HepG2 (cell line): ENCODE results near the gene SCFD1. TPM values are rescaled to one million over a fixed set of nuclear protein-coding genes. Genes with fewer than 3 reads are reported as not detected.

ENCODE experiments used
- ARID4A ChIP-seq: sonication (generic); formaldehyde crosslinking; IDR thresholded peaks from 2 replicates; pipeline ENCODE4 v1.5.0; 2020; ENCODE audit warnings: mild to moderate bottlenecking, missing genetic modification reagents, borderline replicate concordance
- ARID5B ChIP-seq: IDR thresholded peaks from 2 replicates; pipeline ENCODE4 v1.4.0; 2020; ENCODE audit warnings: mild to moderate bottlenecking, missing genetic modification reagents
- FOXC1 ChIP-seq: sonication (generic); formaldehyde crosslinking; IDR thresholded peaks from 2 replicates; pipeline ENCODE4 v1.8.0; 2022; ENCODE audit warnings: mild to moderate bottlenecking, missing genetic modification reagents, borderline replicate concordance
- FOXJ3 ChIP-seq: sonication (generic); formaldehyde crosslinking; IDR thresholded peaks from 2 replicates; pipeline ENCODE4 v1.4.0; 2020; ENCODE audit warnings: missing genetic modification reagents, mild to moderate bottlenecking, borderline replicate concordance
- ISX ChIP-seq: sonication (generic); formaldehyde crosslinking; conservative IDR thresholded peaks from 2 replicates; pipeline ENCODE4 v1.5.0; 2020; ENCODE audit warnings: missing genetic modification reagents
- KDM3A ChIP-seq: IDR thresholded peaks from 2 replicates; pipeline ENCODE4 v1.6.1; 2018; ENCODE audit warnings: low read depth, missing compliant biosample characterization
- MXD3 ChIP-seq: IDR thresholded peaks from 2 replicates; pipeline ENCODE4 v1.6.1; 2016; ENCODE audit warnings: mild to moderate bottlenecking, missing biosample characterization, missing genetic modification reagents
- NFIC ChIP-seq: IDR thresholded peaks from 2 replicates; pipeline ENCODE4 v1.6.1; 2012; ENCODE audit warnings: mild to moderate bottlenecking, low read length, inconsistent platforms
- NR2C2 ChIP-seq: sonication (generic); formaldehyde crosslinking; IDR thresholded peaks from 2 replicates; pipeline ENCODE4 v1.4.0; 2020; ENCODE audit warnings: missing genetic modification reagents, mild to moderate bottlenecking, moderate library complexity, borderline replicate concordance
- RAD21 ChIP-seq: fragments of 450-650 bp; formaldehyde crosslinking; IDR thresholded peaks from 2 replicates; pipeline ENCODE4 v1.5.0; 2020; ENCODE audit warnings: mild to moderate bottlenecking
- STAG1 ChIP-seq: sonication (generic); formaldehyde crosslinking; IDR thresholded peaks from 2 replicates; pipeline ENCODE4 v1.4.0; 2020; ENCODE audit warnings: missing genetic modification reagents
- TARDBP ChIP-seq: sonication (generic); formaldehyde crosslinking; IDR thresholded peaks from 2 replicates; pipeline ENCODE4 v1.8.0; 2022; ENCODE audit warnings: mild to moderate bottlenecking, missing genetic modification reagents
- TBX3 ChIP-seq: fragments of 450-650 bp; IDR thresholded peaks from 2 replicates; pipeline ENCODE4 v1.6.1; 2017; ENCODE audit warnings: antibody characterized with exemption, mild to moderate bottlenecking, inconsistent platforms, borderline replicate concordance
- ZNF629 ChIP-seq: sonication (generic); formaldehyde crosslinking; conservative IDR thresholded peaks from 2 replicates; pipeline ENCODE4 v1.5.0; 2020; ENCODE audit warnings: missing genetic modification reagents
- ZNF687 ChIP-seq: sonication (generic); formaldehyde crosslinking; IDR thresholded peaks from 2 replicates; pipeline ENCODE4 v1.5.1; 2020; ENCODE audit warnings: mild to moderate bottlenecking, missing genetic modification reagents, moderate library complexity
- polyA plus RNA-seq, 8 experiments: library from polyadenylated mRNA; depleted of rRNA in 3 of 8; stranded (reverse) in 7 of 8; unstranded in 1 of 8; fragments of >200 nt; fragmentation: Illumina TruSeq in 4 of 8; extraction: Trizol in 4 of 8; gene quantifications; 2 replicates each; pipeline versions ENCODE4 v1.2.1 to v1.2.3, GENCODE V29; 2011 to 2016; ENCODE audit warnings: low read depth in 4 of 8, missing spikeins in 1 of 8, mixed read lengths in 1 of 8; ENCODE audit not compliant: insufficient read depth in 1 of 8
- total RNA-seq, 5 experiments: library from RNA; depleted of rRNA; stranded (reverse); fragments of >200 nt; fragmentation: Illumina TruSeq; extraction: Trizol; gene quantifications; 2 replicates each; pipeline ENCODE4 v1.2.3, GENCODE V29; 2016; ENCODE audit warnings: low read depth in 1 of 5

Gene SCFD1
- total and polyA plus RNA-seq, 2 of the 13 experiments (the other 11 are each of a cell fraction or from before 2014, with no cell fraction given) = 235 to 256 TPM

GRCh38 chr14:30690487-30691355 lies 68.6 kb downstream of the SCFD1 start (continued):
- peak; percentile 49; the same call in 1 of the 2 replicates for TF ChIP-seq ARID4A
- 0 out of 2 replicates have a peak, but pooled peaks have one; percentile 24 for TF ChIP-seq MXD3 (CRISPR knock-in tag)
- 0 out of 2 replicates have a peak, but pooled peaks have one; percentile 30 for TF ChIP-seq NFIC
- TF ChIP-seq TARDBP (CRISPR knock-in tag) = peak; percentile 36; the same call in 1 of the 2 replicates
- peak; percentile 61 for TF ChIP-seq RAD21 (CRISPR knock-in tag)
- TF ChIP-seq ISX (CRISPR knock-in tag) = peak; percentile 70; the same call in 1 of the 2 replicates
- peak; percentile 75; the same call in 1 of the 2 replicates for TF ChIP-seq KDM3A
- peak; percentile 74 for TF ChIP-seq ZNF687
- TF ChIP-seq NR2C2 (CRISPR knock-in tag) = peak; percentile 77
- TF ChIP-seq TBX3 = peak; percentile 54; the same call in 1 of the 2 replicates
- TF ChIP-seq FOXJ3 (CRISPR knock-in tag) = peak; percentile 49; the same call in 1 of the 2 replicates
- TF ChIP-seq STAG1 (CRISPR knock-in tag) = peak; percentile 61
- TF ChIP-seq ZNF629 (CRISPR knock-in tag) = 0 out of 2 replicates have a peak, but pooled peaks have one; percentile 36
- TF ChIP-seq FOXC1 (CRISPR knock-in tag) = peak; percentile 70; the same call in 1 of the 2 replicates
- peak; percentile 77 for TF ChIP-seq ARID5B (CRISPR knock-in tag)
